HG03520 (cell line): ENCODE results near the gene FAAP20.
"Not testable (repeated sequence)": the region's sequence is repeated elsewhere in the genome, so short reads cannot be mapped to it uniquely, and the experiment has no call there.

ENCODE experiments used
- ATAC-seq: cut with Tn5 transposase; IDR thresholded peaks from one replicate; pipeline ENCODE4 v1.9.1; 2021; ENCODE audit warnings: mild to moderate bottlenecking, moderate library complexity; ENCODE audit not compliant: unreplicated experiment

Gene FAAP20

DNA sequence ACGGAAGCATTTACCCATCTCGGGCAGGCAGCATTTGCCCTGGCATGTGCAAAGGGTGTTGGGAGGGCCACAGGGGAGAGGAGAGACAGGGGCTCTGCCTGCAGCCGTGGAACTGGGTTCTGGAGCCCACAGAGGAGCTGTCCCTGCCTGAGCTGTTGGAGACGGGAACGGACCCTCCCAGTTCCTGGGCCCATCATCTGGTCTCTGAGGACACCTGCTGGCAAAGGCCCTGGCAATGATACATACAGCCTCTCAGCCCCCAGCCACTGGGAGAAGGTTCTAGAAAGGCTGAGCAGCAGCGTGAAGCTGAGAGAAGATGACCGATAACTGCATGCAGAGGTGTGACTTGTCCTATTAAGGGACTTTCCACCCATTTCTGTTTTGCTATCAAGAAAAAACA lies 31.4 kb downstream of the FAAP20 start:
- no peak for ATAC-seq

DNA sequence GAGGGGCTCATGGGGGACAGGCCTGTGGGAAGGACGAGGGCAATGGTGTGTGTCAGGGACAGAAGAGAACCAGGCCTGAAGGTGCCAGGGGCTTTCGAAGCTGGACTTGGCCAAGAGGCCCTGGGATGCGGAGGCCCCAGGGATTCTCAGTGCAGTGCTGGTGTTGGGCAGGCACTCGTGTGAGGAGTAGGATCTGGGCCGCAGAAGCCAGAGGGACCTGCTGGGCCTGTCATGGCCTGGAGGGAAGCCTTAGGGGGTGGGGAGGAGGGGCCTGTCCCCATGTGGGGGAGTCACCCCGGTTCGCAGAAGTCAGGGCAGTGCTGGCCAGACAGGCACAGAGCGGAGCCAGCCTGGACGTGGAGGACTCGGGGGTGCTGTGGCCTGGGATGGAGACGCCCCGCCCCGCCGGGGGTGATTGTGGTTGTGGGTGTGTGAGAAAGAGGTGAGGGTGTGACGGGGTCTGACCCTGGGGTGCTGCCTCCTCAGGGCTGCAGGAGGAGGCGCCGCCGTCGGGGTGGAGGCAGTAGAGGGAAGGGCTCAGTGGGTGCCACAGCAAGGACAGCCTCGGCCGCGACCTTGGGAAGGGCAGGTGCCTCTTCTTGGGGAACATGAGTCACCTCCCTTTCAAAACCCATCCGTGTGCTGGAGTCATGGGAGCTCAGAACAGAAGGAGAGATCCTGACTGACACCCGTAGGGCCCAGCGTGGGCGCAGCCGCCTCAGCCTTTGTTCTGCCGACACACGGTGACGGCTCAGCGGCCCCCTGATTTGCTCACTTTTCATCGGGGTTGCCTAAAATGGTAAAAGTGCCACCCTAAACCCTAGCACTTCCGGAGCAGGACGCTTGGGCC lies 33.9 kb downstream of the FAAP20 start:
- no peak for ATAC-seq

DNA sequence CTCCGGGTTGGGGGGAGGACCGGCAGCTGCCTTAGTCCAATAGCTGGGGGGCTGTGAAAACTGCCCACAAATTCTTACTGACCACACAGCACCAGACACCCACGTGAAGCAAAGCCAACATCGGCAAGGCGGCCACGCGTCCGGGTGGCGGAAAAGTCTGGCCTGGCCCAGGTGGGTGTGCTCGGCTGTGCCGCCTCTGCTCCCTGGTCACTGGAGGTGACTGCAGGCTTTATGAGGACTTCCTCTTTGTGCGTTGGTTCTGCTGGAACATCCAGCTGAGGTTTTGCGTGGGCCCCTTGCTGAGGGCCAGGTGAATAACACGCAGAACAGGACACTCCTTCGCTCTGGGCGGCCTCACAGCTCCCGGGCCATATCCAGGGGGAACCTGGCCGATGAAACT lies 35.4 kb downstream of the FAAP20 start:
- no peak for ATAC-seq

DNA sequence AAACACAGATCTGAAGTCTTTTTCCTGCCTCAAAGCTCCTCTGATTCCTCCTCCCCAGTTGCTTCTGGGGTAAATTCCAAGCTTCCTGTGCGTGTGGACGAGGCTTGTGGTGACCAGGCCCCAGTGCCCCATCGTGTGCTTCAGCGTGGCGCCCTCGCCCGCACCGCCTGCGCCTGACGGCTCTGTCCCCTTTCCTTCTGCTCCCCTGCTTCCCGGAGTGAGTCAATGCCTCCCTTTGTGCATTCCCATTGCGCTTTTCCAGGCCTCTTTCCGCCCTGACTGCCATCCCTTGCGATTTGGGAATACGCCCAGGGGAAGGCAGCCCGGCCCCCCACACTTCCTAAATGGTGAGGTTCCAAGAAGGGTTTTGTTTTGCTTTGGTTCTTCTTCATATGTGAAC lies 36.3 kb downstream of the FAAP20 start:
- no peak for ATAC-seq

- no peak for ATAC-seq
These were observed 36.7 kb downstream of the FAAP20 start for GRCh38 chr1:2157856-2158255.

DNA sequence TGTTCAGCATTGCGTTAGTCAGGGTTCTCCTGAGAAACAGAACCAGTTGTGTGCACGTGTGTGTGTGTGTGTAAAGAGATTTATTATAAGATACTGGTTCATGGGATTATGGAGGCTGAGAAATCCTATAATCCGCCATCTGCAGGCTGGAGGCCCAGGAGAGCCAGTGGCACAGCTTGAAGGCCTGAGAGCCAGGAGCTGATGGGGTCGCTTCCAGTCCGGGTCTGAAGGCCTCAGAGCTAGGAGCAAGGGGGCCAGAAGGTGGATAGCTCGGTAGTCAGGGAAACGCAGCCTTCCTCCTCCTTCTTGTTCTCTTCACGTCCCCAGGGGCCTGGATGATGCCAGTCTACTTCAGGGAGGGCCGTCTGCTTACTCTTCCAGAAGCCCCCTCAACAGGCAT lies 37.7 kb downstream of the FAAP20 start:
- ATAC-seq, result no peak

GRCh38 chr1:2155788-2156187 lies 38.8 kb downstream of the FAAP20 start:
- no peak for ATAC-seq

DNA sequence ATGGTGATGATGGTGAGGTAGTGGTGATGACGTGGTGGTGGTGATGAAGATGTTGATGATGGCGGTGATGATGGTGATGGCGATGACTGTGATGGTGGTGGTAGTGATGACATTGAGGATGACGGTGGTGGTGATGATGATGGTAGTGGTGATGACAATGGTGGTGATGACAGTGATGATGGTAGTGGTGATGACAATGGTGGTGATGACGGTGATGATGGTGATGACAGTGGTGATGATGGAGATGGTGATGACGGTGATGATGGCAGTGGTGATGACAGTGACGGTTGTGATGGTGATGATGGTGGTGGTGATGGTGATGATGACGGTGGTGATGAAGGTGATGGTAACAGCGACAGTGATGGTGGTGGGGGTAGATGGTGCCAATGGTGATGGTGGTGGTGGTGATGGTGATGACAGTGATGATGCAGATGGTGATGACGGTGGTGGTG lies 39.4 kb downstream of the FAAP20 start:
- no peak for ATAC-seq

- no peak for ATAC-seq
These were observed 40.5 kb downstream of the FAAP20 start for GRCh38 chr1:2154022-2154421.

GRCh38 chr1:2152954-2153353 lies 41.6 kb downstream of the FAAP20 start:
- ATAC-seq, result no peak

GRCh38 chr1:2151911-2152310 lies 42.7 kb downstream of the FAAP20 start:
- ATAC-seq, result no peak

DNA sequence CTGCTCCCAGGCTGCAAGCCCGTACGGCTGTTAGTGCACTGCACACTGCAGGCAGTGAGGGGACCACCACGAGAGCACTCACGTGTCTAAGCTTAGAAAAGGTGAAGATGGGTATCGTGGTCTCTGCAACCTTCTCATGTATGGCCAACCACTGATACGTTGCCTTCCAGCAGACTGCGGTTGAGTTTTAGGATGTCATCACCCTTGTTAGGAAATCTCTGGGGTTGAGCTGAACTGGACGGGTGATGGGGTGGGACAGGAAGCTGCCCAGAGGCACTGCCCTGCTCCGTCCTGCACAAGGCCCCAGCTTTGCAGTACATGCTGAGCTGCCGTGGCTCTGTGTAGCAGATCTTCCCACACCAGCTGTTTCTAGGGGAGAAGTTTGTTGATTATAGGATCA lies 43.3 kb downstream of the FAAP20 start:
- no peak for ATAC-seq

- ATAC-seq, result no peak
These were observed 43.8 kb downstream of the FAAP20 start for GRCh38 chr1:2150801-2151200.

GRCh38 chr1:2148691-2149090 lies 45.9 kb downstream of the FAAP20 start:
- no peak for ATAC-seq

- not testable (repeated sequence) for ATAC-seq
These were observed 46.7 kb downstream of the FAAP20 start for GRCh38 chr1:2147869-2148268.

DNA sequence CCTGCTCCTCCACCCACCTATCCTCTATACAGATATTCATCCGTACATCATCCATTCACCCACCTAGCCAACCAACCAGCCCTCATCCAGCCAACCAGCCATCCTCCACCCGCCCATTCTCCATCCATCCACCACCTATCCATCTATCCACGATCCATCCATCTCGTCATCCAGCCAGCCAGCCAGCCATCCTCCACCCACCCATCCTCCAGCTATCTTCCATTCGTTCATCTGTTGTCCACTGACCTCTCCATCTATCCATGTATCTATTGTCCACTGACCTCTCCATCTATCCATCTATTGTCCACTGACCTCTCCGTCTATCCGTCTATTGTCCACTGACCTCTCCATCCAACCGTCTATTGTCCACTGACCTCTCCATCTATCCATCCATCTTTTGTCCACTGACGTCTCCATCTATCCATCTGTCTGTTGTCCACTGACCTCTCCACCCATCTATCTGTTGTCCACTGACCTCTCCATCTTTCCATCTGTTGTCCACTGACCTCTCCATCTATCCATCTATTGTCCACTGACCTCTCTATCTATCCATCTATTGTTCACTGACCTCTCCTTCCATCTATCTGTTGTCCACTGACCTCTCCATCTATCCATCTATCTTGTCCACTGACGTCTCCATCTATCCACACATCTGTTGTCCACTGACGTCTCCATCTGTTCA lies 47.6 kb downstream of the FAAP20 start:
- ATAC-seq, result no peak

- ATAC-seq, result no peak
These were observed 48.4 kb downstream of the FAAP20 start for GRCh38 chr1:2145946-2146835.

GRCh38 chr1:2144501-2145090 lies 50.0 kb downstream of the FAAP20 start:
- ATAC-seq, result no peak

DNA sequence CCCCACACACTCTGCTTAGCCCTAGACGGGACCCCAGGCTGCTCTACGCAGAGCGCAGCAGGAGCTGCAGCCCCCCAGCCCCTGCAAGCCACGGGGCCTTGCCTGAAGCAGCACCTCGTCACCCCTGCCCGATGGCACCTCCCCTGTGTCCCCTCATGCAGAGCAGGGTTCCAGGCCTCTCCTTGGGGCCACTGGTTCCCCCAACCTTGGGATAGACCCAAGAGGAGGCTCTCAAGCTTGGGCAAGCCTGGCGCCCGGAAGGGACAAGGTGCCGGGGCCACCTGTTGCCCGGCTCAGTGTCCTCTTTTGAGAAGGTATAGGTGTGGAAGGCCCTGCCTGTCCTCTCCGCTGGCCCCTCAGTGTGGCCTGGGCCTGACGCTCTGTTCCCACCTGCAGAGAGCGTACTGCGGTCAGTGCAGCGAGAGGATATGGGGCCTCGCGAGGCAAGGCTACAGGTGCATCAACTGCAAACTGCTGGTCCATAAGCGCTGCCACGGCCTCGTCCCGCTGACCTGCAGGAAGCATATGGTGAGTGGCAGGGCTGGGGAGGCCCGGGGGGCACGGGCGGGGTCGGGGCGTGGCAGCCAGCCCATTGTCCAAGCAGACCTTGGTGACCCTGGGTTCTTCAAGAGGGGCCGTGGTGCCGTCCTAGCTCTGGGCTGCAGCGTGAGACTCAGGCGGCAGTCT lies 50.6 kb downstream of the FAAP20 start:
- no peak for ATAC-seq

- no peak for ATAC-seq
These were observed 53.5 kb downstream of the FAAP20 start for GRCh38 chr1:2141025-2141424.
